Epithelial cell of proximal tubule (primary cell): ENCODE data around the gene ANK3. TPM values are rescaled to one million over a fixed set of nuclear protein-coding genes. Genes with fewer than 3 reads are reported as not detected.
"Not testable (repeated sequence)": the region's sequence is repeated elsewhere in the genome, so short reads cannot be mapped to it uniquely, and the experiment has no call there.

Source experiments
- DNase-seq: peaks from one replicate; pipeline ENCODE4 v3.0.0-alpha.2; 2011; ENCODE audit warnings: low read depth
- H3K4me3 ChIP-seq: 2 replicates; pipeline ENCODE4 v1.5.1; 2011; ENCODE audit warnings: low read depth, mild to moderate bottlenecking, low read length
- CTCF ChIP-seq: conservative IDR thresholded peaks from 2 replicates; pipeline ENCODE4 v1.5.1; 2012; ENCODE audit warnings: low read depth, mild to moderate bottlenecking, low read length
- total RNA-seq: library from RNA; depleted of rRNA; stranded (reverse); fragments of >200 nt; gene quantifications from 2 replicates; pipeline ENCODE4 v1.2.3, GENCODE V29; 2015

ANK3 gene
- total RNA-seq, 1 donor from 2014 or later, result 6.6 TPM

- no peak for DNase-seq
- TF ChIP-seq CTCF, result no peak
- H3K4me3 ChIP-seq, result no peak overlapping the region
Measured at GRCh38 chr10:60298408-60299389, 91.0 kb downstream of the ANK3 start.

GRCh38 chr10:60296073-60296472 is 93.6 kb downstream of the ANK3 start:
- H3K4me3 ChIP-seq, result no peak overlapping the region
- no peak for TF ChIP-seq CTCF
- DNase-seq, result no peak

- TF ChIP-seq CTCF, result no peak
- H3K4me3 ChIP-seq, result no peak overlapping the region
- DNase-seq, result no peak
Measured at GRCh38 chr10:60295028-60295937, 94.4 kb downstream of the ANK3 start.

GRCh38 chr10:60293581-60294175 is 96.0 kb downstream of the ANK3 start:
- DNase-seq, result no peak
- no peak overlapping the region for H3K4me3 ChIP-seq
- TF ChIP-seq CTCF, result no peak

- no peak for TF ChIP-seq CTCF
Measured at GRCh38 chr10:60292998-60293397, 96.7 kb downstream of the ANK3 start.

GRCh38 chr10:60292536-60292935 is 97.1 kb downstream of the ANK3 start:
- not testable (repeated sequence) for H3K4me3 ChIP-seq, DNase-seq

More at GRCh38 chr10:60292998-60293397, 96.7 kb downstream of the ANK3 start:
- no peak overlapping the region for H3K4me3 ChIP-seq
- DNase-seq, result no peak

GRCh38 chr10:60291344-60291930 is 98.2 kb downstream of the ANK3 start:
- TF ChIP-seq CTCF, result no peak
- no peak for DNase-seq

More at GRCh38 chr10:60291344-60291930, 98.2 kb downstream of the ANK3 start:
- H3K4me3 ChIP-seq, result no peak overlapping the region
